GM21423 (cell line): ENCODE results near the gene GPANK1.
"Not testable (repeated sequence)": the region's sequence is repeated elsewhere in the genome, so short reads cannot be mapped to it uniquely, and the experiment has no call there.

Experiments used
- ATAC-seq: cut with Tn5 transposase; IDR thresholded peaks from one replicate; pipeline ENCODE4 v1.9.1; 2021; ENCODE audit warnings: mild to moderate bottlenecking, moderate library complexity; ENCODE audit not compliant: unreplicated experiment

GPANK1 gene

DNA sequence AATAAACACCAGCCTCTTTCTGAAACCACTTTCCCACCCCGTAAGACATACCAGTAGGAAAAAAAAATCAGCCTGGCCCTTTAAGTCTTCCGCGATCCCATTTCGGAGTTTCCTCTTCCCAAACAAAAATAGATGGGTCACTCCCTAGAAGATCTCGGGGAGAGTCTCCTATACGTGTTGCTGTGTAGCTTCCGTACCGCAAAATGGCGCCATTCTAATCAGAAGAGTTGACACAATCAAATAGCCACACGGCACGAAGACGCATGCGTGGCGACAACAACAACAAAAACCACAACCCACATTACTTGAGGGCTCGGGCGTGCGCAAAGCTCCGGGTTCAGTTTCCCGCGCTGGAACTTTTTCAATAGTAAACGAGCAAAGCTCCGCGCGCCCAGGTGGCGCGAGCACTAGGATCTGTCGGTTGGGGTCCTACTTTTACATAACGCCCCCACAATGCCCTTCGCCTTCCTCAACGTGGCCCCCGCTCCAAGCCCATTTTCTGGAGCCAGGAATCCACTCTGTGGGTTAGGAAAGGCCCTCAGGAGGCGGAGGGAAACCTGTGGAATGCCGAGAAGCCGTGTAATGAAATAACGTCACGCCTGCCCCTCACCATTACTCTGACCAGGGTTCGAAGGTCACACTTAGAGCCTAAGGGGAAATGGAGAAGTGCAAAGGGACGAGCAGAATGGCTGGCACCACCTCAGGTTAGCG is at the start of gene GPANK1:
TSS of gene GPANK1 (minus strand) at position 208 of the 711 bp plus-strand sequence. CDS start 519 bp downstream, outside the sequence.
- ATAC-seq: peak; percentile 32

GRCh38 chr6:31713991-31714684 is 49.3 kb upstream of the GPANK1 start:
- ATAC-seq: no peak

DNA sequence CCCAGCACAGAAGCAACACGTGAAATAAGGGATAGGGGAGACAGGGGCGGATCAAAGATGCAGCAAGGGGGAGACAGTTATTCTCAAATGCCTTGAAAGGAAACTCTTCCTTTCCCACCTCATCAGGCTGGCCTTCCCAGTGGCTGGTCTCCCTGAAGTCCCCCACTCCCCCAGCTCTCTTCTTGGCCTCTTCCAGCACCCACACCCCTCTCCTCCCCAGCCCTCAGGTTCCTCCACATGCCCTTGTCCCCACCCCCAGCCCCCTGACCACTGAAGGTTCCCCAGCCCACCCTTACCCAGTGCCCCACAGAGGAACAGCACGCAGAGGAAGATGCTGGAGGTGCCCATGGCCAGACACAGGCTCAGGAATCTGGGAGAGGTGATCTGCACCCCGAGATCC is 48.7 kb upstream of the GPANK1 start:
- ATAC-seq: no peak

DNA sequence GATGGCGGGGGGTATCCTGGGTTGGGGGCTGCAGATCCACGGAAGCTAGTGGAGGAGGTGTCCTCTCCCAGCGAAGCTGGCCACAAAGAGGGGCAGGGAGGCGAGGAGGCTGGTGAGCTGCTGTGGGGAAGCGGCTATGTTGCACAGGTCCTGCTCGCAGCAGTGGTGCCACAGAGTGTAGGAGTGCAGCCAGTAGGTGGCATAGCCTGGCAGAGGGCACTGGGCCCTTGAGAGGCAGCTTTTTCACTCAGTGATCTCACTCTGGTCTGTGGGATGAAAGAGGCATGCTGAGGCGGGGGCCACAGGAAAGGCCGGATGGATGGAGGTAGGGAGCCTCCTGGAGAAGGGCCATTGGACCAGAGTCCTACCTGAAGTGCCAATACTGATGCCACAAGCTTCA is 47.5 kb upstream of the GPANK1 start:
- ATAC-seq: no peak

GRCh38 chr6:31711233-31711632 is 46.4 kb upstream of the GPANK1 start:
- no peak for ATAC-seq

- ATAC-seq: no peak
These were observed 45.9 kb upstream of the GPANK1 start for GRCh38 chr6:31710523-31711219.

GRCh38 chr6:31709157-31709556 is 44.4 kb upstream of the GPANK1 start:
- ATAC-seq: not testable (repeated sequence)

DNA sequence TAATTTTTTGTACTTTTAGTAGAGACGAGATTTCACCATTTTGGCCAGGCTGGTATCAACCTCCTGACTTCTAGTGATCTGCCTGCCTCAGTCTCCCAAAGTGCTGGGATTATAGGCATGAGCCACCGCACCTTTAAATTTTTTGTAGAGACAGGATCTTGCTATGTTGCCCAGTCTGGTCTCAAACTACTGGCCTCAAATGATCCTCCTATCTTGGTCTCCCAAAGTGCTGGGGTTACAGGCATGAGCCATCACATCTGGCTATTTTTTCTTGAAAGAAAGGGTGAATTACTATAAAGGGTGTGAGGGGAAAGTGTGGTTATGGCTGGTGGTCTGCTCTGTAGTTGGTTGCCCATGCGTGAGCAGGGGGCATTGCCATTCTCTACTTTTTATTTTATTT is 43.4 kb upstream of the GPANK1 start:
- no peak for ATAC-seq

GRCh38 chr6:31707701-31708100 is 42.9 kb upstream of the GPANK1 start:
- no peak for ATAC-seq

DNA sequence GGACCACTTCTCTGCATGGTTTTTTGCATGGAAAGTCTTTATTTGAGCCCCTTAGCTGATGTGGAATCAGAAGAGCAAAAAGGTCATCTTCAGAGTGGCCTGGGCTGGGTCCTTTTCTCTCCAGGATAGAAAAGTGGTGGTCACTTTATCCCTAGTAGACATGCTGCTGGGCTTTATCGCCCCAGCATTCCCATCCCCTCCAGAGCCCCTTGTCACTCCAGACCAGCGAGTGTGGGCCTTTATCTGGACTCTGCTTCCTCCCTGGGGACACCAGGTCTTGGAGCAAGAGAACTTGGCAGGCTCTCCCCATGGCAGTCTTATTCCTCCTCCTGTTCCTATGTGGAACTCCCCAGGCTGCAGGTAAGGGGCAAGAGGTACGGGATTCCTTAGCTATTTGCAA is 41.8 kb upstream of the GPANK1 start, which contains the start of gene LY6G6F:
TSS of gene LY6G6F (plus strand) at position 268 of the 400 bp plus-strand sequence. CDS start at position 309, 41 bp downstream.
- no peak for ATAC-seq

DNA sequence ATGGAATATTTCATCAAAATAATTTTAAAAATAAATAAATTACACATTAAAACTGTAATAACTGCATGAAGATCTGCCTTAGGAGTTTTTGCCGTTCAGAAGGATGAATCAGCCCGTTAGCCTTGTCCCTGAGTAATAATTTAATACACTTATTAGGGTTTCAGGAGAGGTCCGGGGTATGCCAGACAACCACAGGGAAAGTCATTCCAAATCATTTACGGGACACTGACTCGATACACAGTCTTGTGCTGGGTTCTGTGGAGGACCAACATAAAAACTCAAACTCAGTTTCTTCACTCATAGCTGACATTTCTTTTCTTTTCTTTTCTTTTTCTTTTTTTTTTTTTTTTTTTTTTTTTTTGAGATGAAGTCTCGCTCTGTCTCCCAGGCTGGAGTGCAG is 41.1 kb upstream of the GPANK1 start:
- no peak for ATAC-seq

- ATAC-seq: peak; percentile 84
These were observed 38.3 kb upstream of the GPANK1 start, which contains the start of gene ABHD16A for GRCh38 chr6:31702819-31703716. Gene ABHD16A, minus strand, starts transcription at chr6:31703324. Its CDS starts 43 bp downstream, at chr6:31703281.

GRCh38 chr6:31702405-31702818 is 37.6 kb upstream of the GPANK1 start:
- ATAC-seq: no peak

DNA sequence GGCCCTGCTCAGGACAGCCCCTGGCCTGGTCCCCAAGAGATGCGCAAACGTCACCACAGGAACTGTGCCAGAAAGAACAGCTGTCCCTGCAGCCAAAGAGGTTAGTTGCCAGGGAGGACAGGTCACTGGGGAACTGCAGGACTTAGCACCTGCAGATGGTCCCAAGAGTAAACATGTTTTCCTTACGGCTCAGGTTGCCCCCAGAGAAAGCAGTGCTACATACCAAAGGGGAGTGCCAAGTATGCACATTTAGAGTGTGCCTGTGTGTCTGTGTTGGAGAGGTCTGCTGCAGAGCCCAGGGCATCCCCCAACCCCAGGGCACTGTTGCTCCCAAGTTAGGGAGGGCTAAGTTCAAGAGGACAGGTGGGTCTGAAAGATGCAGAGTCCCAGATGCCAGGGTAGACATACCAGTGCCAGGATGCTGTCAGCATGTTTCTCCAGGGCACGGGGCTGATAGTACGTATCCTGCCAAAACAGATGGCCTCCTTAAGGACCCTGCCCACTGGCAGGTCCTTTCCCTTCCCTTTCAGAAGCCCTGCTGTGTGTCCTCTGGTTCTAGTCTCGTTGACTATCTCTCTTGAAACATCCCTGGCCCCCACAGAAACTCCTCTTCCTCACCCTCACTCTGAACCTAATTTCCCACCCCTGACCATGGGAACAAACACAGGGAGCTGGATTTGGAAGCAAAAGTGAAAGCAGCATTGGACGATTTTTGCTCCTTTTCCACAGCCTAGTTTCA is 37.0 kb upstream of the GPANK1 start:
- ATAC-seq: no peak

GRCh38 chr6:31700740-31701401 is 36.1 kb upstream of the GPANK1 start:
- ATAC-seq: no peak

GRCh38 chr6:31697555-31697954 is 32.8 kb upstream of the GPANK1 start:
- no peak for ATAC-seq

DNA sequence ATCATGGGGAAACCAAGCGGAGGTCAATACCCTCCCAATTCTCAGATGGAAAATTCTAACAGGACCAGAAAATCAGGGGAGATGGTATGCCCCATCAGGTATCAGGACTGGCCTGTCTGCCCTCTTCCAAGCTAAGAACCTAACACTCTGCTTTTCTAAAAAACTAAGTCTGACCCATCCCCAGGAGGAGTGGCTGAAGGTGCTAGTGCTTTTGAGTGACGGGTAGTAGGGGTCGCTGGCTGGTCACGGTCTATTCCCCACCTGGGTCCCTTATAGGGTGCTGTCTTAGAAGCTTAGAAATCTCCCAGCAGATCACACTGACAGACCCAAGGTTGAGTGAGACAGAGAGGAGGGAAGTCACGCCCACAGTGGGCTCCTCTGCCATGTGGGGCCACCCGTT is 28.7 kb upstream of the GPANK1 start:
- no peak for ATAC-seq

DNA sequence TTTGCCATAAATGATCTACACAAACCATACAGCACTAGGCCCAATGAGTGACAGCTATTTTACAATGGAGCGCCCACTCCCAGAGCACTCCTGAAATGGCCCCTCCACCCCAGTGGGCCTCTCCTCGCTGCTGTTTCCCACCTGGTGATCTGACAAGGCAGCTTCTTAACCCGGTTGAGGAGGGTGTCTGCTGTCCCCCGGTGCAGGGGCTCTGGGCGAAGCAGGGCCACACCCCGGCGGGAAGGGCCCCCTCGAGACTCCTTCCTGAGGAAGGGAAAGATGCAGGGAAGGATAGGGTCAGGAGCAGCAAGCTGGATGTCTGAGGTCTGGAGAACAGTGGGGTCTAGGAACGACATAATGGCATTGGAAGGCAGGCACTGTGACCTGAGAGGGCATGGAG is 28.1 kb upstream of the GPANK1 start:
- no peak for ATAC-seq

DNA sequence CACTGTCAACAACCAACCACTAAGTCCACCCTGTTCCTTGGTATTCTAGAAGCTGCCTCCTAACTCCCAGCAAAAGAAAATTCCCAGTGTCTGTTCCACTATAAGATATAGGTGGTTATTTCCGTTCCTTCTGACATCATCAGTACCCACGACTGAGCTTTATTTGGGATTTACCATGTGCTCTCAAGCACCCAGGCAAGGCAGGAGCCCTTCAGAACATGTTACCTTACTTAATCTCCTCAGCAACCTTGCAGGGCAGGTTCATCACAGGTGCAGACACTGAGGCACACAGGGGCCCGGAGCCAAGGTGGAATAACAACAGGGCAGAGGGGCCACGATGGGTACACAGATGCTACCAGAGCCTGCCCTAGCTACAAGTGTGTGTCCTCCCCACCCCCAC is 27.6 kb upstream of the GPANK1 start:
- ATAC-seq: no peak
